Measurements from ENCODE around the gene EHHADH.

The EHHADH gene

GRCh38 chr3:185270956-185271332, 17.1 kb upstream of the EHHADH start:
- TF ChIP-seq FOXP2 (optimal IDR thresholded peaks at IDR 0.05; ENCODE audit: borderline replicate concordance, extremely low read depth, extremely low read length, insufficient read depth) = no peak

GRCh38 chr3:185270262-185270955, 16.6 kb upstream of the EHHADH start:
- TF ChIP-seq SIN3A (IDR thresholded peaks at IDR 0.05; ENCODE audit: borderline replicate concordance, insufficient read depth, low read length) = no peak
- TF ChIP-seq FOXP2 (optimal IDR thresholded peaks at IDR 0.05; ENCODE audit: borderline replicate concordance, extremely low read depth, extremely low read length, insufficient read depth) = no peak
- no peak for TF ChIP-seq REST (IDR thresholded peaks at IDR 0.05; ENCODE audit: insufficient read depth in 1 of 2, low read depth in 2 of 2, low read length in 2 of 2)
- no peak for TF ChIP-seq TAF1 (IDR thresholded peaks at IDR 0.05; ENCODE audit: borderline replicate concordance, insufficient read depth, low read length)

- TF ChIP-seq REST (IDR thresholded peaks at IDR 0.05; ENCODE audit: insufficient read depth in 1 of 2, low read depth in 2 of 2, low read length in 2 of 2) = no peak
- no peak for TF ChIP-seq POLR2AphosphoS5 (IDR thresholded peaks at IDR 0.05; ENCODE audit: low read depth, low read length)
- no peak for TF ChIP-seq TAF1 (IDR thresholded peaks at IDR 0.05; ENCODE audit: borderline replicate concordance, insufficient read depth, low read length)
- no peak for TF ChIP-seq FOXP2 (optimal IDR thresholded peaks at IDR 0.05; ENCODE audit: borderline replicate concordance, extremely low read depth, extremely low read length, insufficient read depth)
- no peak for TF ChIP-seq SIN3A (IDR thresholded peaks at IDR 0.05; ENCODE audit: borderline replicate concordance, insufficient read depth, low read length)
Measured at GRCh38 chr3:185268194-185268962, 14.5 kb upstream of the EHHADH start.

- TF ChIP-seq FOXP2 (optimal IDR thresholded peaks at IDR 0.05; ENCODE audit: borderline replicate concordance, extremely low read depth, extremely low read length, insufficient read depth) (no peak), POLR2AphosphoS5 (IDR thresholded peaks at IDR 0.05; ENCODE audit: low read depth, low read length) (no peak), TAF1 (IDR thresholded peaks at IDR 0.05; ENCODE audit: borderline replicate concordance, insufficient read depth, low read length) (no peak), REST (IDR thresholded peaks at IDR 0.05; ENCODE audit: insufficient read depth in 1 of 2, low read depth in 2 of 2, low read length in 2 of 2) (no peak), SIN3A (IDR thresholded peaks at IDR 0.05; ENCODE audit: borderline replicate concordance, insufficient read depth, low read length) (no peak)
Measured at GRCh38 chr3:185267193-185267592, 13.3 kb upstream of the EHHADH start.

- TF ChIP-seq FOXP2 (optimal IDR thresholded peaks at IDR 0.05; ENCODE audit: borderline replicate concordance, extremely low read depth, extremely low read length, insufficient read depth) = no peak
- TF ChIP-seq SIN3A (IDR thresholded peaks at IDR 0.05; ENCODE audit: borderline replicate concordance, insufficient read depth, low read length) = no peak
- TF ChIP-seq REST (IDR thresholded peaks at IDR 0.05; ENCODE audit: insufficient read depth in 1 of 2, low read depth in 2 of 2, low read length in 2 of 2) = no peak
Measured at GRCh38 chr3:185264849-185265553, 11.2 kb upstream of the EHHADH start.
